Mucosa of descending colon (tissue), 3 donors: ENCODE data around the gene OR4N2. TPM values are rescaled to one million over a fixed set of nuclear protein-coding genes. Genes with fewer than 3 reads are reported as not detected.
"Not testable (repeated sequence)": the region's sequence is repeated elsewhere in the genome, so short reads cannot be mapped to it uniquely, and the experiment has no call there.

Experiments used
- ATAC-seq: fragments of 200-7000 bp; cut with Tn5 transposase; one replicate; pipeline ENCODE4 v1.9.1; 2020; ENCODE audit warnings: mild to moderate bottlenecking, moderate library complexity
- DNase-seq, 3 donors: peaks; one replicate each; pipeline ENCODE4 v3.0.0-alpha.2; 2020
- H3K36me3 ChIP-seq: fragments of 200-600 bp; one replicate; pipeline ENCODE4 v1.8.0; 2021; ENCODE audit warnings: low read depth, mild to moderate bottlenecking
- H3K4me1 ChIP-seq: fragments of 200-600 bp; one replicate; pipeline ENCODE4 v1.8.0; 2021; ENCODE audit warnings: low read depth, mild to moderate bottlenecking
- H3K4me3 ChIP-seq: fragments of 200-600 bp; one replicate; pipeline ENCODE4 v1.8.0; 2021; ENCODE audit warnings: mild to moderate bottlenecking
- H3K9me3 ChIP-seq: fragments of 200-600 bp; one replicate; pipeline ENCODE4 v1.8.0; 2021; ENCODE audit warnings: mild to moderate bottlenecking
- CTCF ChIP-seq: fragments of 200-600 bp; IDR thresholded peaks from one replicate; pipeline ENCODE4 v1.8.0; 2022; ENCODE audit warnings: antibody characterized with exemption, mild to moderate bottlenecking
- intact Hi-C, 2 donors: fragments of 100-400 bp; cut with DNase I in 1 of 2; cut with micrococcal nuclease in 1 of 2; formaldehyde crosslinking; loops; one replicate each; pipeline versions ENCODE4 v1.11.0 to v1.11.1; 2022; cut with DNase I, micrococcal nuclease
- long read RNA-seq, 2 donors: library from polyadenylated mRNA; unstranded; transcript quantifications; one replicate each; pipeline ENCODE4 v2.0.0, GENCODE V29; 2019 to 2021
- total RNA-seq, 3 donors: library from RNA; stranded (reverse); fragmentation: NEBNext Ultra II Directional in 2 of 3; extraction: Animal tissue kit (Norgen Biotek cat#: 25700) in 2 of 3; gene quantifications; one replicate each; pipeline versions ENCODE4 v1.2.1 to v1.2.4, GENCODE V29; 2021 to 2023
- donor health status: DM: no; HTN: no; CAD: no; lungs with moderate emphysema.
- donor health status: DM: no; HTN: no; CAD: no.
- donor health status: DM: no; HTN: yes; CAD: no.

The OR4N2 gene, protein sequence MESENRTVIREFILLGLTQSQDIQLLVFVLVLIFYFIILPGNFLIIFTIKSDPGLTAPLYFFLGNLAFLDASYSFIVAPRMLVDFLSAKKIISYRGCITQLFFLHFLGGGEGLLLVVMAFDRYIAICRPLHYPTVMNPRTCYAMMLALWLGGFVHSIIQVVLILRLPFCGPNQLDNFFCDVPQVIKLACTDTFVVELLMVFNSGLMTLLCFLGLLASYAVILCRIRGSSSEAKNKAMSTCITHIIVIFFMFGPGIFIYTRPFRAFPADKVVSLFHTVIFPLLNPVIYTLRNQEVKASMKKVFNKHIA
- total RNA-seq = not detected
- long read RNA-seq, donor 1 = 0 reads
- long read RNA-seq, donor 2 = 0 reads

DNA sequence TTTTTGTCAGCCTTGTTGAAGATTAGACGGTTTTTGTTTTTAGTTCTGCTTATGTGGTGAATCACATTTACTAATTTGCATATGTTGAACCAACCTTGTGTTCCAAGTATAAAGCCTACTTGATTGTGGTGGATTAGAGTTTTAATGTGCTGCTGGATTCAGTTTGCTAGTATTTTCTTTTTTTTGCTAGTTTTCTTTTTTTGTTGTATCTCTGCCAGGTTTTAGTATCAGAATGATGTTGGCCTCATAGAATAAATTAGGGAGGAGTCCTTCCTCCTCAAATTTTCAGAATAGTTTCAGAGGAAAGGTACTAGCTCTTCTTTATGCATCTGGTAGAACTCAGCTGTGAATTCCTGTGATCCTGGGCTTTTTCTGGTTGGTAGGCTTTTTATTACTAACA is at the start of gene OR4N2:
OR4N2 (plus strand) TSS at position 301 of the 400 bp plus-strand sequence. CDS start 23,679 bp downstream, outside the sequence.
- H3K4me3 ChIP-seq, intact Hi-C loops, H3K4me1 ChIP-seq, H3K36me3 ChIP-seq, DNase-seq, ATAC-seq: not testable (repeated sequence)
- peaks cover 81% of the 10 kb centered on the region for H3K9me3 ChIP-seq

DNA sequence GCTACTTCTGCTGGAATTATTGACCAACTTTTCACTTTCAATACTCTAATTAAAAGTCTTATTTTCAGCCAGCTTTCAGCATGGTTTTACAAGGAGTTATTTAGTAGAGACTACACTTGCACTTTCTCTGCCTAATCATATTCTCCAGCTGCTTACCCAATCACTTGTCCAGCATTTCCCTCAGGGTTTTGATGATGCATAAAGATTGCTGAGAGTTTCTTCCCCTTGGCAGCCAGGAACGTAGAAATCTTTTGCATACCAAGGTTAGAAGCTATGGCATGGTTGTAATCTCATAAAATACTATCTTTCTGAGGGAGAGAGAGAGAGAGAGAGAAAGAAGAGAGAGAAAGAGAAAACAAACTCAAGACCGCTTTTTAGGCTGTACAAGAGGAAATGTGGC is 49.4 kb upstream of the OR4N2 start:
- ATAC-seq = no peak

DNA sequence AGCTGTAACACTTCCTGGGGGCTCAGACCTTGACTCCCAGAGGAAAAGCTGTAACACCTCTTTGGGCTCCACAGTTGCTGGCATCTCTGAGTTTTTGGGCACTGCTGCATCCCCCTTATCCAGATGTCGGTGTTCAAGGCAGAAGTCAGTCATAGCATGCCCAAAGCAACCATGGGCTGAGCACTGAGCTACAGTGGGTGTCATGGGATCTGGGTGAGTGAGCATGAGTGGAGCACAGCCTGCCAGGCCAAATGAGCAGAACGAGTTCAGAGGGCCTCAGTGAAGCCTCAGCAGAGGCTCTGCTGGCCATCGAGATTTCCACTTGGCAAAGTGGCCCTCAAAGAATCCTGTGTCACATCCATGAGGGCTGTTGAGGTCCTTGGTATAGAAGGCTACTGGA is 32.1 kb upstream of the OR4N2 start:
- ATAC-seq, H3K4me1 ChIP-seq, H3K36me3 ChIP-seq, H3K4me3 ChIP-seq, intact Hi-C loops, DNase-seq: not testable (repeated sequence)
- H3K9me3 ChIP-seq = peaks cover 39% of the 10 kb centered on the region

More for the DNA sequence above, 49.4 kb upstream of the OR4N2 start:
- TF ChIP-seq CTCF = no peak
- peaks cover 48% of the 10 kb centered on the region for H3K9me3 ChIP-seq
- no peak for DNase-seq
- H3K4me3 ChIP-seq = no peak overlapping the region
- no peaks in the 10 kb centered on the region for H3K36me3 ChIP-seq
- intact Hi-C loops = no loop called here
- no peaks in the 10 kb centered on the region for H3K4me1 ChIP-seq

- no peaks in the 10 kb centered on the region for H3K36me3 ChIP-seq
- DNase-seq (no peak), ATAC-seq (peak; percentile 16)
- H3K9me3 ChIP-seq = peaks cover 40% of the 10 kb centered on the region
- H3K4me3 ChIP-seq = no peak overlapping the region
- intact Hi-C loops = no loop called here
- no peak for TF ChIP-seq CTCF
- H3K4me1 ChIP-seq = no peaks in the 10 kb centered on the region
These were observed 31.6 kb upstream of the OR4N2 start for GRCh38 chr14:19771895-19772430.

DNA sequence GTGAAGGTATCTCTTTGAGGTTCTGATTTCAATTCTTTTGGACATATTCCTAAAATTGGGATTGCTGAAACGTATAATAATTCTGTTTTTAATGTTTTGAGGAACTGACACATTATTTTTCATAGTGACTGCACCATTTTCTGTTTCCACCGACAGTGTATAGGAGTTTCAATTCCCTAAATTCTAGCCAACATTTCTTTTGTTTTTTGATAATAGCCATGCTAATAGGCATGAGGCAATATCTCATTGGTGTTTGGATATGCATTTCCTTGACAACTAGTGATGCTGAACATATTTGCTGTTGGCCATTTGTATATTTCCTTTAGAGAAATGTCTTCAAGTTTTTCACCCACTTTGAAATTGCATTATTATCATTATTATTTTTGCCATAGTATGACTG is 31.1 kb upstream of the OR4N2 start:
- H3K4me3 ChIP-seq, DNase-seq, H3K36me3 ChIP-seq, H3K4me1 ChIP-seq, intact Hi-C loops, ATAC-seq: not testable (repeated sequence)
- H3K9me3 ChIP-seq = peaks cover 40% of the 10 kb centered on the region

- DNase-seq, intact Hi-C loops, ATAC-seq, H3K36me3 ChIP-seq, H3K4me3 ChIP-seq, H3K4me1 ChIP-seq: not testable (repeated sequence)
- peaks cover 47% of the 10 kb centered on the region for H3K9me3 ChIP-seq
These were observed 30.4 kb upstream of the OR4N2 start, which contains the start of gene OR4M1 for GRCh38 chr14:19773204-19773603. OR4M1 (plus strand) TSS chr14:19773504; CDS start chr14:19780323, 6,819 bp downstream.

GRCh38 chr14:19775587-19775986 is 28.0 kb upstream of the OR4N2 start:
- Histone ChIP-seq H3K4me3 (no peak overlapping the region), H3K4me1 (no peaks in the 10 kb centered on the region), H3K9me3 (peaks cover 63% of the 10 kb centered on the region), H3K36me3 (no peaks in the 10 kb centered on the region)
- DNase-seq (no peak), ATAC-seq (no peak)
- TF ChIP-seq CTCF = no peak
- intact Hi-C loops = no loop called here

DNA sequence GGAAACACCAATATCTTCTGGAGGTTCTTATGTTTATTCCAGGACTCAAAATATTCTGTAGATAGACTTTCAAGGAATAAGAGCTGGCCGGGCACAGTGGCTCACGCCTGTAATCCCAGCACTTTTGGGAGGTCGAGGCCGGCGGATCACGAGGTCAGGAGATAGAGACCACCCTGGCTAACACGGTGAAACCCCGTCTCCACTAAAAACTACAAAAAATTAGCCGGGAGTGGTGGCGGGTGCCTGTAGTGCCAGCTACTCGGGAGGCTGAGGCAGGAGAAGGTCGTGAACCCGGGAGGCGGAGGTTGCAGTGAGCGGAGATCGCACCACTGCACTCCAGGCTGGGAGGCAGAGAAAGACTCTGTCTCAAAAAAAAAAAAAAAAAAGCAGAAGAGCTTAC is 17.7 kb upstream of the OR4N2 start:
- H3K4me1 ChIP-seq, DNase-seq, H3K4me3 ChIP-seq, ATAC-seq, intact Hi-C loops, H3K36me3 ChIP-seq: not testable (repeated sequence)
- H3K9me3 ChIP-seq = peaks cover 80% of the 10 kb centered on the region

- H3K36me3 ChIP-seq, DNase-seq, H3K4me1 ChIP-seq, H3K4me3 ChIP-seq, intact Hi-C loops, ATAC-seq: not testable (repeated sequence)
- H3K9me3 ChIP-seq = peaks cover 78% of the 10 kb centered on the region
These were observed 16.3 kb upstream of the OR4N2 start for GRCh38 chr14:19787318-19787717.

DNA sequence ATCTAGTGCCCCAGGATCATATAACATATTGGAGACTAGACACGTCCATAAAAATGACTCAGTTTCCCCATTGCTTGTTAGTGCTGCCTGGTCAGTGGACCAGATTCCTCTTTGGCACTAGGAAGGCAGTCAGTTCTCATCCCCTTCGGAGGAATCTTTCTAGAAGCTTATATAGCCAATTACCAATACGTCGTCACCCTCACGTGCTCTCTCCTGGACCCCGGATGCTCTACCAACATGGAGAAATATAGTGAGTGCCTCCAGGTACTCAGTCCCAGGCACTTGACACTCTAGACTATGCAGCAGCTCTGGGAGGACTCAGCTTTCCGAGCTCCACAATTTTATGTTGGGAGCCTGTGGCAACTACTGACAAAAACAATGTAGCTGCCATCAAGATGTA is 15.4 kb upstream of the OR4N2 start:
- H3K36me3 ChIP-seq, ATAC-seq, H3K4me3 ChIP-seq, intact Hi-C loops, DNase-seq, H3K4me1 ChIP-seq: not testable (repeated sequence)
- peaks cover 83% of the 10 kb centered on the region for H3K9me3 ChIP-seq

DNA sequence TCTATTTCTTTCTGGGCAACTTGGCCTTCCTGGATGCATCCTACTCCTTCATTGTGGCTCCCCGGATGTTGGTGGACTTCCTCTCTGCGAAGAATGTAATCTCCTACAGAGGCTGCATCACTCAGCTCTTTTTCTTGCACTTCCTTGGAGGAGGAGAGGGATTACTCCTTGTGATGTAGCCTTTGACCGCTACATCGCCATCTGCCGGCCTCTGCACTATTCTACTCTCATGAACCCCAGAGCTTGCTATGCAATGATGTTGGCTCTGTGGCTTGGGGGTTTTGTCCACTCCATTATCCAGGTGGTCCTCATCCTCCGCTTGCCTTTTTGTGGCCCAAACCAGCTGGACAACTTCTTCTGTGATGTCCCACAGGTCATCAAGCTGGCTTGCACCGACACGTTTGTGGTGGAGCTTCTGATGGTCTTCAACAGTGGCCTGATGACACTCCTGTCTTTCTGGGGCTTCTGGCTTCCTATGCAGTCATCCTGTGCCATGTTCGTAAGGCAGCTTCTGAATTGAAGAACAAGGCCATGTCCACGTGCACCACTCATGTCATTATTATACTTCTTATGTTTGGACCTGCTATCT is 7.0 kb upstream of the OR4N2 start:
- ATAC-seq, H3K4me3 ChIP-seq, intact Hi-C loops, DNase-seq, H3K36me3 ChIP-seq, H3K4me1 ChIP-seq: not testable (repeated sequence)
- H3K9me3 ChIP-seq = peaks cover 61% of the 10 kb centered on the region
